NCI-H2107 treated with DMSO at 0.1 percent for 48 hours (cell line): ENCODE results near the gene SAG.
"Not testable (repeated sequence)": the region's sequence is repeated elsewhere in the genome, so short reads cannot be mapped to it uniquely, and the experiment has no call there.

Experiments
- DNase-seq: peaks from one replicate; lab custom pipeline; 2025; ENCODE audit not compliant: unreplicated experiment; lab: John Stamatoyannopoulos, UW

Gene SAG

GRCh38 chr2:233328922-233329321 is 21.3 kb downstream of the SAG start:
- DNase-seq: no peak

- DNase-seq: peak; percentile 46
Measured at GRCh38 chr2:233329489-233330135, 22.0 kb downstream of the SAG start.

- no peak for DNase-seq
Measured at GRCh38 chr2:233331536-233331935, 23.9 kb downstream of the SAG start.

DNA sequence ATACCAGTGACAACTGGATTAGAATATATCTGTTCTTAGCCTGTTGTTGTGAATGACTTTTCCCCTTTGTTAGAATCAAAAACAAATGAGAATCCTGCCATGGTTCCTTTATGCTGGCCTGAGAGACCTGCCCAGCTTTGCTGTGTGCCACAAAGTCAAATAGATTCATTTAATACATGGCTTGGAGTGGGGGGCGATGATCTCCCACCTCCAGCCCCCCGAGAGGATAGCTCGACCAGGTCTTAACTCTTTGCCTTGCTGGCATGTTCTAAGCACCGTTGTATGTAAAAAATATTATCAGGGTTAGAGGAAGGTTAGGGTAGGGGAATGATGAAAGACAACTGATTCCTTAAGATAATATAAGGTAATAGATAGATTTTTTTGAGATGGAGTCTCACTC is 24.5 kb downstream of the SAG start:
- no peak for DNase-seq

- DNase-seq: no peak
Measured at GRCh38 chr2:233334915-233335314, 27.3 kb downstream of the SAG start.

- not testable (repeated sequence) for DNase-seq
Measured at GRCh38 chr2:233336091-233336490, 28.5 kb downstream of the SAG start.

GRCh38 chr2:233336541-233336940 is 28.9 kb downstream of the SAG start:
- no peak for DNase-seq

DNA sequence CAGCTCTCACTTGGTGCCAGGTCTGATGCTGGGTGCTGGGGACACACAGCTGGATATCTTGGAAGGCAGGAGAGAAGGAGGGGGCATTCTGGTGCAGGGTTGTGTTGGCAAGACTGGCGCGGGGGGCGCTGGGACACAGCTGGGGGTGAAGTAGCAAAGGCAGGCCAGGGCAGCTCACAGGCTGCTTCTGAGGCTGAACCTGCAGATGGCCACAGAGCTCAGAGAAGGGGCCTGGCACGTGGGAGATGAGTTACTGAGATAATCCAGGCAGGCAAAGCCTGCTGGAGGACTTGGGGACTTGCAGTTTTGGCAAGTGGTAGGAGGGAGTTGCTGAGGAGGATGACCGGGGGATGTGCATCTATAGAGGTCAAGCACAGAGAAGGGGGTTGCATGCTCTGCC is 30.4 kb downstream of the SAG start:
- DNase-seq: no peak

DNA sequence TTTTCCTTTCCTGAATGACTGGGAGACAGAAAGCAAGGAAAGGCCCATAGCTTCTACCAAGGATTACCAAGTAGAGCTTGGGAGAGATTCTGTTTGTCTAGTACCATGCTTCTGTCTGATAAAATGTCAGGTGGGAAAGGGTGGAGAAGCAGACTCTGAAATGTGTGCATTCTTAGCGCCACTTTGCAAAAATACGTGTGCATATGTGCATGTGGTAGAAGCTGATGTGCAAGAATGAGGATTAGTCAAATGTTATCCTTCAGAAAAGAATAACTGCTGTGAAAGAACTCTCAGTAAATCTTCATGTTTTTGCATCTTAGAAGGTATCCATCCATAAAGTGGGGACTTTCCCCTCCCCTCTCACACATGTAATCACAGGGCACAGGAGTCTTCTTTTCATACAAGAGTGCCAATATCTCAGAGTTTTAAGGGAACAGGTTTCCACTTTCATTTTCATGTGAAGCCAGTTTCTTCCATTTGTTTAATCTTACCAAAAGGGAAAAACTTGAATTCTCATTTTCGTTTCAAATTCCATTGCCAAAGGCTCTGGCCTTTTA is 31.3 kb downstream of the SAG start:
- DNase-seq: no peak

- DNase-seq: no peak
Measured at GRCh38 chr2:233339427-233339826, 31.8 kb downstream of the SAG start.

DNA sequence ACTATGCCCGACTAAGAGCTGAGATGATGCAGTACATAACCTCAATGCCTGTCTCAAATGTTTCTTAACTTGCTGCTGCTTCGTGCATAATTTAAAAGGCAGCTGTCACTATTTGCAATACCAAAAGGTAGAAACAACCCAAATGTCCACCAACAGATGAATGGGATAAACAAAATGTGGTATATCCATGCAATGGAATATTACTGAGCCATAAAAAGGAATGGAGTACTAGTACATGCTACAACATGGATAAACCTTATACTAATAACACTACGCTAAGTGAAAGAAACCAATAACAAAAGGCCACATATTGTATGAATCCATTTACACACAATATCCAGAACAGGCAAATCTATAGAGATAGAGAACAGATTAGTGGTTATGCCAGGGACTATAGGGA is 33.7 kb downstream of the SAG start:
- no peak for DNase-seq

GRCh38 chr2:233342301-233342700 is 34.7 kb downstream of the SAG start:
- no peak for DNase-seq

DNA sequence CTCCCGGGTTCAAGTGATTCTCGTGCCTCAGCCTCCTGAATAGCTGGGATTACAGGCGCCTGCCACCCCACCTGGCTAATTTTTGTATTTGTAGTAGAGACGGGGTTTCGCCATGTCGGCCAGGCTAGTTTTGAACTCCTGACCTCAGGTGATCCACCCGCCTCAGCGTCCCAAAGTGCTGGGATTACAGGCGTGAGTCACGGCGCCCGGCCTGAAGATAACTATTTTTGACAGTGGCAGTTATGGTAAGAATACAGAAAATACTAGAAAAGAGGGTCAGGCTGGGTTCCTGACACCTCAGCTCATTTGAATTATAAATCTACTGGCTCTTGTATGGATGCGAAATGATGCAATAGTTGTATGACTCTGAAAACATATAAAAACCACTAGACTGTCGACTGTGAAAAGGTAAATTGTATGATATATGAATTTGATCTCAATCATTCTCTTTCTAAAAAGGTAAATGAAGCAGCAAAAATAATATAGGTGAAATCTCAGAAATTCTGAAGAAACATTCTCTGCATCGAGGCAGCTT is 35.6 kb downstream of the SAG start:
- no peak for DNase-seq

GRCh38 chr2:233346376-233346775 is 38.8 kb downstream of the SAG start:
- DNase-seq: no peak

- no peak for DNase-seq
Measured at GRCh38 chr2:233346930-233347329, 39.3 kb downstream of the SAG start.

DNA sequence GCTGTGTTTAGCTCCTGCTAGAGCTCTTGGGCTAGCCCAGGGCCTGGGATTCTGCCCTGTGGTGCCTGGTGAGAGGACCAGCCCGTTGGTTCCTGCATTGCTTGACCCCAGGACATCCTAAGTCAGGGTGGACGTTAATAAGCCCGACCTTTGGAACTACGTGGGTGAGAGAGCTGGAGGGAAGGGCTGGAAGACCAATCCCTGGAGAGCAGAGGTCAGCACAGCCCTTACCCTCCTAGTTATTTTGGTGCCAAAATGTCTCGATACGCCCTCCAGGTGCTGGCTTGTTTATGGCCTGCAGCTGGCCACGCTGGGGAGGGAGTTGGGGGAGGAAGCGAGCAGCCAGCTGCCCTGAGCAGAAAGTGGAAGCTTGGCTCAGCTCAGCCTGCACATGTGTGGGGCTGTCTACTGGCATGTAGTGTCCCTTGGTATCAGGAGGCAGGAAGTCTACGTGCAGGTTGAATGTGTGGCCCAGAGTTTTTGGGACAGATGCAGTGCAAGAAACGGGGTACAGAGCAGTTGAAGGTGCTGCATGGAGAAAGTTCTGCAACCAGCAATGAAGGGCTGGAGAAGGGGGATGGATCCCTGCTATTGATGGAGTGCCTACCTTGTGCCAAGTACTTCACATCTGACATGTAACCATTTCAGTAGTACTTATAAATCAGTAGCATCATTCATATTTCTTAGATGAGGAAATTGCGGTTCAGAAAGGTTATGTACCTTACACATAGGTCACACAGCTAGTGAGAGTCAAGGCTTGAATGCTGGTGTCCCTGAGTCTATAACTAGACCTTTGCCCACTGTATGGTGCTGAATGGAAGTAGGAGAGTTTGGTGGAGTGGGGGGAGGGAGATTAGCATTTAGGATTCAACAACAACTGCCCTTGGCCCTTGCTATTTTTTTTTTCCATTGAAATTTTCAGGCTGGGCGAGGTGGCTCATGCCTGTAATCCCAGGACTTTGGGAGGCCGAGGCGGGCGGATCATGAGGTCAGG is 41.7 kb downstream of the SAG start:
- DNase-seq: no peak

DNA sequence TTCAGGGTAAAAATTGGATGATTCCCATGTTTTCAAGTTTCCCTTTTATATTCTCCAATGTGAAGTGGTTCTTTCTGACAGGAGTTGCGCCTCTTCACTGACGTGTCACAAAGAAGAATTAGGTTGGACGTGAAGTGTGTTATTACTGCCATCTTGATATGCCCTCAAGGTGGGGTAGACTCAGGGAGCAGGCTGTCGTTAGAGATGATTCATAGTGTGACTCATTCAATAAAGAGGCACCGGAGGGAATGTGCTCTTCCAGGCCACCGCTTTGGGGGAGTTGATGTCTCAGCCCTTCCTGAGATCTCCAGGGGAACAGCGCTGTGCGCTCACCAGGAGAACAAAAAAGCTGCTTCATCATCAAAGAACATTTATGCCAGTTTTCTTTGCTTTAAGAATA is 43.1 kb downstream of the SAG start:
- no peak for DNase-seq

DNA sequence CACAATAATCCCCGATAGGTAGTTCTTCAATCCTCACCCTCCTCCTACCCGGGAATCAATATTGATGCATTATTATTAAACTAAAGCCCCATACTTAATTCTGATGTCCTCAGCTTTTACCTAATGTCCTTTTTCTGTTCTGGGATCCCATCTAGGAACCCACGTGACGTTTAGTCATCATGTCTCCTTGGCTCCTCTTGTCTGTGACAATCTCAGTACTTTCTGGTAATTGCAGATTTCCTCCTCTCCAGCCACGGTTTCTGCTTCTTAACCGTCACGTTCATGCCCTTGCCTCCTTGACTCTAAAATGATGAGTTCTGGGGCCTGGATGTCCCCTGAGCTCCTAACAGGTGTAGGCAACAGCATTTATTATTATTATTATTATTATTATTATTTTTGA is 43.8 kb downstream of the SAG start:
- no peak for DNase-seq

- no peak for DNase-seq
Measured at GRCh38 chr2:233352141-233352842, 44.7 kb downstream of the SAG start.

DNA sequence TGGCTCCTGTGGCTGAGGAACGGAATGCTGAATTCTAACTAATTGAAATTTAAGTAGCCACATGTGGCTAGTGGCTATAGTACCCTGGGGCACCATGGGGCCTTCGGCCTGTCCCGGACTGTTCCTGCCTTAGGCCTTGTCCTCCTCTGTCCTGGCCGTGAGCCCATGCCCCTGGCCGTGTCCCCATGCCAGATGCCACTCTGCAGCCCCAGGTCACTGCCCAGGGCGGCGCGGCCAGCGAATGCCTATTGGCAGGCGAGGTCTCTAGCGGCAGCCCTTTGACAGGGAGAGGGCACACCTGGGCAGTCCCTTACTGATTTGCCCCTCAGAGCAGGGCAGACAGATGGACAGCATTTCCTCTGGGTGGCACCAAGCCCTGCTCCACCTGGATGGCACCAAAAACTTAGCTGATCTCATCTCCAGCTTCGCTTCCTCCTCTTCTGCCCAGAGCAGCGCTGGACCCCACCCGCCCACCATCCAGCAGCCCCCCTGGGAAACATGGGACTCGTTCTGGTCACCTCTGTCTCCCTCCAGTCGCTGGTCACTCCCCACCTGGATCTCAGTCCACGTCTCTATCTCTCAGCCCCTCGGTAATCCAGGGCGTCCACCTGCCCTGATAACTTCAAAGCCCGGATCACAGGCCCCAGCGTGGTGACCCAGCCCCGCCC is 45.6 kb downstream of the SAG start:
- no peak for DNase-seq
